Prostate gland (tissue), 2 donors: ENCODE data around the gene DNASE2. TPM values are rescaled to one million over a fixed set of nuclear protein-coding genes. Genes with fewer than 3 reads are reported as not detected.

Experiments used
- DNase-seq: peaks from one replicate; pipeline ENCODE4 v3.0.0-alpha.2; 2019; ENCODE audit warnings: low spot score
- H3K27ac ChIP-seq, 2 donors: fragments of 200-600 bp; sonication (generic); 2 replicates each; pipeline ENCODE4 v1.5.1; 2017 to 2019
- H3K27me3 ChIP-seq: fragments of 200-600 bp; sonication (generic); replicated peaks from 2 replicates; pipeline ENCODE4 v1.5.1; 2019; ENCODE audit not compliant: insufficient read depth
- H3K36me3 ChIP-seq, 2 donors: fragments of 200-600 bp; sonication (generic); 1 replicate in 1 of 2; 2 replicates in 1 of 2; pipeline versions ENCODE4 v1.5.1 to v1.8.1; 2017 to 2019
- H3K4me1 ChIP-seq: fragments of 200-600 bp; sonication (generic); replicated peaks from 2 replicates; pipeline ENCODE4 v1.5.1; 2019
- H3K4me3 ChIP-seq, 2 donors: fragments of 200-600 bp; sonication (generic); 2 replicates each; pipeline ENCODE4 v1.5.1; 2017 to 2019
- H3K9me3 ChIP-seq: fragments of 200-600 bp; sonication (generic); 2 replicates; pipeline ENCODE4 v1.5.1; 2017
- CTCF ChIP-seq, 4 experiments: fragments of 200-600 bp in 2 of 4; fragments of 450-650 bp in 2 of 4; sonication (generic) in 2 of 4; IDR thresholded peaks; 1 replicate in 3 of 4; 2 replicates in 1 of 4; pipeline ENCODE4 v1.5.1; 2016 to 2019; ENCODE audit warnings: antibody characterized with exemption in 4 of 4, mild to moderate bottlenecking in 2 of 4, moderate library complexity in 2 of 4
- POLR2A ChIP-seq: fragments of 450-650 bp; IDR thresholded peaks from one replicate; pipeline ENCODE4 v1.6.1; 2016; ENCODE audit warnings: antibody characterized with exemption, mild to moderate bottlenecking
- POLR2AphosphoS5 ChIP-seq: sonication (generic); formaldehyde crosslinking; IDR thresholded peaks from one replicate; pipeline ENCODE4 v1.6.1; 2017; ENCODE audit warnings: antibody characterized with exemption
- WGBS: methylation state at CpG from one replicate; pipeline ENCODE4 v1.1.5; 2018; 5-methylcytosine and 5-hydroxymethylcytosine counted together
- intact Hi-C: fragments of 100-400 bp; cut with DNase I; formaldehyde crosslinking; loops from one replicate; pipeline ENCODE4 v1.14.2; 2022
- microRNA-seq: library from miRNA; unstranded; fragments of <30 nt; microRNA quantifications from one replicate; pipeline ENCODE4, GENCODE V29; 2016
- small RNA-seq, 2 donors: library from RNA; depleted of rRNA; stranded (forward); fragments of <200 nt; gene quantifications; one replicate each; pipeline ENCODE3, GENCODE V24; 2016
- total RNA-seq, 2 donors: library from RNA; depleted of rRNA; stranded (reverse); fragments of >200 nt; gene quantifications; one replicate each; pipeline ENCODE4 v1.1.0, GENCODE V29; 2016

DNASE2 gene
- total RNA-seq, 2 donors from 2014 or later = 41.4 to 63.9 TPM

DNA sequence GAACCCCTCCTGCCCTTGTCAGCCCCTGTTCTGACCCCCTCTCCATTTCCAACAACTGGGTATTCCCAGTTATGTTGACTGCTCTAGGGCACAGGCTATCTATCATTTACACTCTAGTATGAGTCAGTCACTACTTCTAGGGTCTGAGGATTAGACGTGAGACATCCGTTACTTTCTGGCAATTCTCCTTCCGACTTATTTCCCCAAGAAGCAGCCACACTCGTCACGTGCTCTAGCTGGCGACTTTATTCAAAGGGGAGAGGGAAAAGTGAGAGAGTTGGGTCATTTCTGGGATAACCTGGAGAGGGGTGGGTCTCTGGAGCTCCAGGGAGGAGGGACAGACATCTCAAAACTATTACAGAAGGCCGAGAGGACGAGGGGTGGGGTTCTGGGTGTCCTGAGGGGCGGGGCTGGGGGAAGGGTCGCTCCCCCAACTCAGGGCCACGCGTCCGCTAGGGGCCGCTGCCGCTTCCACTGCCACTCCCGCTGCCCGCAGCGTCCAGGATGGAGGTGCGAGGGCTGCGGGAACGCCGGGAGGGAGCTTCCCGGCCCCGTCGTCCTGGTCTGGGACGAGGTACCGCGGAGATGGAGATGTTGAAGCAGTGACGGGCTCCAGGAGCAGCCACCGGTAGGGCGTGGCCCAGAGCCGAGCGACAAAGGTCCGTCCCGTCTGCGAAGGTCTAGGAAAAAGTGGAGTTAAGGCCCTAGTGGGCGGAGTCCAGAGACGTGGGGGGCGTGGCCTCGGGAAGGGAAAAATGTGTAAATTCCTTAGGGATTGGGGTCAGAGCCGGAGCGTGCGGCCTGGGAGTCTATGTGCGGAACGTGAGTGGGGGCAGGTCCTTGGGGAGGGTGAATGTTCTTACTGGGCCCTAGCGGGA lies 55.8 kb downstream of the DNASE2 start:
- Histone ChIP-seq H3K9me3 (no peaks in the 10 kb centered on the region), H3K27ac (no peak overlapping the region), H3K4me3 (no peak overlapping the region), H3K4me1 (no peaks in the 10 kb centered on the region), H3K27me3 (peaks cover 4% of the 10 kb centered on the region), H3K36me3 (no peaks in the 10 kb centered on the region)
- DNase-seq = no peak
- WGBS = 6% methylated on average over 46 of the region's 46 CpGs
- no peak for TF ChIP-seq POLR2A
- TF ChIP-seq POLR2AphosphoS5 = no peak
- no peak for TF ChIP-seq CTCF (IDR thresholded peaks at IDR 0.05)
- intact Hi-C loops = no loop called here

Small RNAs within 50 kb of the gene (microRNA-seq; reads per million reads assigned to microRNA genes)
- not detected for gene MIR5695
- gene MIR6794 = not detected

Small RNAs within 50 kb of the gene (small RNA-seq; reads per million reads assigned to genes)
- 0 to 0.47 reads per million in 2 donors for gene MIR5695
- gene MIR6794 = 0 reads per million in 2 donors

Other genes starting within 250 kb of the DNASE2 start
- 10 to 100 TPM; 60.2 to 91.9 TPM for gene MAN2B1, start 214.7 kb downstream of the DNASE2 start, total RNA-seq
- gene WDR83, start 214.6 kb downstream of the DNASE2 start, total RNA-seq = 10 to 100 TPM; 14.9 to 16.2 TPM
- 100 to 1,000 TPM; 140 to 178 TPM for gene DHPS, start 199.6 kb downstream of the DNASE2 start, total RNA-seq
- not detected for gene GNG14, start 193.5 kb downstream of the DNASE2 start, total RNA-seq
- gene FBXW9, start 184.8 kb downstream of the DNASE2 start, total RNA-seq = 10 to 100 TPM in 1 of 2 donors, 1 to 10 TPM in 1; 9.1 to 16.9 TPM
- 100 to 1,000 TPM in 1 of 2 donors, 10 to 100 TPM in 1; 50.1 to 123 TPM for gene TNPO2, start 157.5 kb downstream of the DNASE2 start, total RNA-seq
- 100 to 1,000 TPM; 367 to 399 TPM for gene TRIR, start 146.8 kb downstream of the DNASE2 start, total RNA-seq
- 10 to 100 TPM; 65.4 to 82.1 TPM for gene GET3, start 144.0 kb downstream of the DNASE2 start, total RNA-seq
- gene BEST2, start 129.7 kb downstream of the DNASE2 start, total RNA-seq = under 1 TPM in 1 of 2 donors, not detected in 1; 0.91 TPM
- 100 to 1,000 TPM in 1 of 2 donors, 10 to 100 TPM in 1; 49.6 to 126 TPM for gene HOOK2, start 105.9 kb downstream of the DNASE2 start, total RNA-seq
- 100 to 1,000 TPM; 173 to 290 TPM for gene JUNB, start 90.0 kb downstream of the DNASE2 start, total RNA-seq
- 100 to 1,000 TPM; 256 to 548 TPM for gene PRDX2, start 79.6 kb downstream of the DNASE2 start, total RNA-seq
- under 1 TPM in 1 of 2 donors, not detected in 1; 0.91 TPM for gene THSD8, start 79.4 kb downstream of the DNASE2 start, total RNA-seq
- 10 to 100 TPM in 1 of 2 donors, 1 to 10 TPM in 1; 8.7 to 11.5 TPM for gene RNASEH2A, start 74.9 kb downstream of the DNASE2 start, total RNA-seq
- 1 to 10 TPM in 1 of 2 donors, not detected in 1; 1.1 TPM for gene RTBDN, start 46.9 kb downstream of the DNASE2 start, total RNA-seq
- 1 to 10 TPM; 1.3 to 2.4 TPM for gene MAST1, start 42.9 kb downstream of the DNASE2 start, total RNA-seq
- not detected for gene KLF1, start 5.8 kb upstream of the DNASE2 start, total RNA-seq
- 10 to 100 TPM; 66.4 to 81.7 TPM for gene GCDH, start 9.7 kb upstream of the DNASE2 start, total RNA-seq
- 1 to 10 TPM in 1 of 2 donors, under 1 TPM in 1; 0.18 to 5.9 TPM for gene SYCE2, start 37.8 kb upstream of the DNASE2 start, total RNA-seq
- 10 to 100 TPM; 54.8 to 65.0 TPM for gene FARSA, start 52.3 kb upstream of the DNASE2 start, total RNA-seq
- gene CALR, start 57.2 kb upstream of the DNASE2 start, total RNA-seq = 100 to 1,000 TPM; 532 to 980 TPM
- gene RAD23A, start 64.4 kb upstream of the DNASE2 start, total RNA-seq = 100 to 1,000 TPM; 113 to 145 TPM
- gene GADD45GIP1, start 75.8 kb upstream of the DNASE2 start, total RNA-seq = 10 to 100 TPM; 29.9 to 58.7 TPM
- gene DAND5, start 88.1 kb upstream of the DNASE2 start, total RNA-seq = 1 to 10 TPM in 1 of 2 donors, not detected in 1; 1.8 TPM
- gene NFIX, start 114.0 kb upstream of the DNASE2 start, total RNA-seq = 100 to 1,000 TPM; 185 to 286 TPM
- gene LYL1, start 221.4 kb upstream of the DNASE2 start, total RNA-seq = 10 to 100 TPM in 1 of 2 donors, 1 to 10 TPM in 1; 4.6 to 13.3 TPM
- 10 to 100 TPM; 23.3 to 55.4 TPM for gene TRMT1, start 235.3 kb upstream of the DNASE2 start, total RNA-seq
- gene NACC1, start 236.8 kb upstream of the DNASE2 start, total RNA-seq = 10 to 100 TPM; 52.4 to 91.9 TPM